Measurements from ENCODE around the gene TTK.

DNA sequence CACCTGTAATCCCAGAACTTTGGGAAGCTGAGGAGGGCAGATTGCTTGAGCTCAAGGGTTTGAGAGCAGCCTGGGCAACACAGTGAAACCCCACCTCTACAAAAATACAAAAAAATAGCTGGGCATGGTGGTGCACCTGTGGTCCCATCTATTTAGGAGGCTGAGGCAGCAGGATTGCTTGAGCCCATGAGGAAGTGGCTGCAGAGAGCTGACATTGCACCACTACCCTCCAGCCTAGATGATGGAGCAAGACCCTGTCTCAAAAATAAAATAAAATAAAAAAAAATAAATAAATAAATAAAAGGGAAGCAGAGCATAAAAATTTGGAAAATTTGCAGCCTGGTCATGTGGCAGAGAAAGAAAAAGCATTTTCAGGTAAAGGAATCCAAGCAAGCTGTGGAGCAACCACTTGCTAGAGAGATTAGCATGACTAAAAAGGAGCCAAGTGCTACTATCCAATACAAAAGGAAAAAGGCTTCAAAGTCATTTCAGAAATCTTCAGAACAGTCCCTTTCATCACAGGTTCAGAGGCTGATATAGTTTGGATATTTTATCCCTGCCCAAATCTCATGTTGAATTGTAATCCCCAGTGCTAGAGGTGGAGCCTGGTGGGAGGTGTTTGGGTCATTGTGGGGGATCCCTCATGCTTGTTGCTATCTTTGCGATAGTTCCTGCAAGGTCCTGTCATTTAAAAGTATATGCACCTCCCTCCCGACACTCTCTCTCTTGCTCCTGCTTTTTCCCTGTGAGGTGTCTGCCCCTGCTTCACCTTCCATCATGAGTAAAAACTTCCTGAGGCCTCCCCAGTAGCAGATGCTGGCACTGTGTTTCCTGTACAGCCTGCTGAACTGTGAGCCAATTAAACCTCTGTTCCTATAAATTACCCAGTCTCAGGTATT, 11.2 kb upstream of the TTK start:
- TF ChIP-seq CTCF (IDR thresholded peaks at IDR 0.05; ENCODE audit: low read length) (no peak), EZH2 (IDR thresholded peaks at IDR 0.05; ENCODE audit: borderline replicate concordance, low read length) (no peak)
